HG03432 (cell line): ENCODE measurements around the gene SIGLEC12.

Experiments
- ATAC-seq: cut with Tn5 transposase; IDR thresholded peaks from one replicate; pipeline ENCODE4 v1.9.1; 2021; ENCODE audit warnings: mild to moderate bottlenecking, moderate library complexity; ENCODE audit not compliant: unreplicated experiment

Gene SIGLEC12

DNA sequence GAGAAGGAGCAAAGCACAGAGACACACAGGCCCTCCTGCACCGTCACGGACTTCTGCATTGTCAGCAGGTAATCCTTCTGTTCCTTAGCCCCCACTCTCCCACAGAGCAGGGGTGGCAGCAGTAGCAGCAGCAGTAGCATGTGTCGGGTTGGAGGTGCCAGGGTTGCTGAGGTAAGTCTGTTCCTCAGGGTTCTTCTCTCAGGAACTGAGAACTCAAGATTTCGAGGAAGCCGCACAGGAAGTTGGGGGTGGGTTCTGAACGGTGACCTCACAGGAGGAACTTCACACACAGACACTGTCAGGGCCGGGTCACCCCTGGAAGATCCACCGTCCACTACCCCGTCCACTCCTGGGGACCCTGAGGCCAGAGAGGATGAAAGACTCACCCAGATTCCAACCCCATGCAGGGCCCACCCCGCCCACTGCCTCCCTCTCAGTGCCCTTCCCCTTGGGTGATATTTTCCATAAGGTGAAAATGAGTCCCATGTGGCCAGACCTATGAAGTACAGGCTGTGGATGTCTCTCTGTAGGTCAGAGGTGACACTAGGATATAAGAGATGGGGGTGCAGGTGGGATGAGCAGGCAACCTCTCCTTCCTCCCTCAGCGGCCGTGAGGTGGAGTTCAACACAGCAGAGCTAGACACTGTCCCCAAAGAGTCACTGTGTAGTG, at the start of gene SIGLEC12:
Gene SIGLEC12 (minus strand): TSS at position 207 of the 670 bp plus-strand sequence. CDS start 67 bp downstream, at position 140.
- no peak for ATAC-seq

DNA sequence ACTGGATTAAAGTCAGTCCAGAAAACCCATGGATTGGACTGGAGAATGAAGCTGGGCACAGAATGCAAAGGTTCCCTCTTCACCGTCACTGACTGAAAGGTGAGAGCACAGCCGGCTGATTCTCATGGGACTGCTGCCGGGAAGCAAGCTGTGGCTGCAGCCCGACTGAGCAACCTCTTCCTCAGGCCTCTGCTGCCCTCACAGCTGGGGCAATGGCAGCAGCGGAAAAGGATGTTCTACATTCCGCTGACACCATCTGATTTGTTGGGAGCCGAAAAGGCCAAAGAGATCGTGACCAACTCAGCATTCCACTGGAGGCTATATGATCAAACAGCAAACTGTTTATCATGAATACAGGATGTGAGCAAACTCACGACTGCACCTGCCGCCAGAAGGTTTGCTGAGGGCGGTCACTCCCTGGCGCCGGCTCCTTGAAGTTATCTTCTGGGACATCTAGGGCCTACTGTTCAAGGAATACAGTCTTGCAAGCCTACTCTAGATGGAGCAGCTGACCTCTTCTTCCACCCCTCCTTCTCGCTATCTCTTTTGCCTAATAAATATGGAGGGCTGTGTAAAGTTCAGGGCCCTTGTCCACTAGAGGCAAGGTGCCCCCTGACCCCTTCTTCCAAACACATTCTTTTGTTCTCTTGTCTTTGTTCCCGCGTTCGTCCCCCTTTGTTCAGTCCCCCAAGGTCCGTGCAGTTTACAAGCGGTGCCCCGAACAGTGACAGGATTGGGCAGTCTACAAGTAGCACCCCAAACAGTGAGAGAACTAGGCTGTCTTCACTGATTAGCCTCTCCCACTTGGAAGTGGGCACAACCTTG, 49.5 kb upstream of the SIGLEC12 start:
- no peak for ATAC-seq

DNA sequence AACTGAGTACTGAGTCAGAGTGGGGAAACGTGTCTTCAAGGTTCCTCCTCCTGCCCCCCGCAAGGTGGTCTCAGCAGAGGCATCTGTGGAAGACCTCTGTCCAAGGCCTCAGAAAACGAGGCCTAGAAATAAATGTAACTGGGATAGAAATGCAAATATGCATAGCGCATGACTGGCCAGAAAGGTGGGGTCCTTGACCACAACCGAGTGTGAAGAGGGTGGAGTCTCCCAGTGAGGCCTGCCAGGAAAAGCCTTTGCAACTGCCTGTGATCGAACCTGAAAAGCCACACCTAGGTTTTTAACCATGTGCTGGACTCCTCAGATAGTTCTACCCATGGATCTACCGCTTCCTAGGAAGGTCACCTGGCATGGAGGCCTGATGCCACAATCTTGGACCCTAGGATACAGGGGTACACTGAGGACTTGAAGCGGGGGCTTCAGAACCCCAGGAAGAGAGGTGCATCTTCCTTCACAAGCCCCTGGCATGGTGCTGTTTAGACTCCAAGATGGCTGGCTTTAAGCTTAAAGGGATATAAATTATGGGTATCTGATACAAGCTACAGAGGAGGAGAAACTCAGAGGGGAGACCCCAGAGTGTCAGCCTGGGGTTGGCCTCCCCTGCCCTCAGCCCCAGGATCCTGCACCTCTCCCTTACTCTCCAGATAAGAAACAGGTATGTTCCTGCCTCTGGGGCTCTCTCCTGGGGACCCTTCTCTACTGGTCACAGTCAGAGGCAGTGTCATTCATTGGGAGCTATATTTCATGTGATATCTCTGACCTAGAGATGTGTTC, 48.1 kb upstream of the SIGLEC12 start:
- no peak for ATAC-seq

- no peak for ATAC-seq
These were observed 47.3 kb upstream of the SIGLEC12 start for GRCh38 chr19:51548891-51549305.

DNA sequence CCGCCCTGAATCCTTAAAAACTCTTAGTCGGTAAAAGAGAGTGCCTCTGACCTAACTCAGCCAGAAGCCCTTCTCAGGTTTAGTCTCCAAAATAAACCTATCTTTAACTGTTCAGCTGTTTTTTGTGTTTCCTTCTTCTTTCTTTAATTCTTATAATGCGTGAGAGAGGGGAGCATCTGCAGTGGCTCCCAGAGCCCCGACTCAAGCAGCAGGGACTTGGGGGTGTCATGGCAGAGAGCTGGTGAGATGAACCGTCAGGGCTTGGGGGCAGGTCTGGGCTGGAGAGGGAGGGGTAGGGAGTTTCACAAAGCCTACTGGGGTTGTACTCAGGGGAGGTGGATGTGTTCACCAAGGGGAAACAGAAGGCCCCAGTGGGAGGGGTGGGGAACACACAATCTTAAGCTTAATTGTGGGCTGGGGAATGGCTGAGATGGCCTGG, 46.6 kb upstream of the SIGLEC12 start:
- no peak for ATAC-seq

DNA sequence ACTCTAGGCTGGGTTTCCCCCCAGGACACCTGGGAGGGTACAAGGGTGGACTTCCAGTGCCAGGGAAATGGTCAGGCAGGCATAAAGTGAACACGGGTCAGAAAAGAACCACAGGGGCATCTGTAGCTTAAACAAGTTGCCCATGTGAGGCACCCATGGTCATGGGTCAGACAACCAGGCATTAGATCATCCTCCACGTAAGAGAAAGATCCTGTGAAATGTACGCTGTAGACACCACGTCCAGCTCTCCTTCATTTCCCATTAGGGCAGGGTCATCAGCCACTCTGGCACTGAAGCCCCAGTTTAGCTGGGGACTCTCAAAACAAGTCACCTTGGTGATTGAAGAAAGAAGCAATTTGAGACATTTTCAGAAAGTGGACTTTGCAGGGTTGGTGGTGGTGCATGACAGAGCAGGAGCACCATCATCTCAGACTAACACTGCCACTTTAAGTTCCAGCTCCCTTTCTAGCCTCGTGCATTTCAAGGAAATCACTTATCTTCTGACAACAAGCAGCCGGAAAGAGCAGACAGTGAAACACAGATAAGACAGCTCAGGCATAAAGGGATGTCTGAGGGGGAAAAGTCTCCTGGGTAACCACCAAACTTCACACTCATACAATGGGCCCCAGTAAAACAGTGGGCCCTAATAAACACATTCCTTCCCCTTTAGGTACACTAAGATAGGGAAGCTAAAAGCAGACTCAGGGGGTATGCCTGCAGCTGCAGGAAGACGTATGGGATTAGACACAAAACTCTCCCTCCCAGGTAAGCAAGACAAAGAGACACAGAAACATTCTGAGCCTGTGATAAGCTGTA, 46.0 kb upstream of the SIGLEC12 start:
- ATAC-seq: no peak

DNA sequence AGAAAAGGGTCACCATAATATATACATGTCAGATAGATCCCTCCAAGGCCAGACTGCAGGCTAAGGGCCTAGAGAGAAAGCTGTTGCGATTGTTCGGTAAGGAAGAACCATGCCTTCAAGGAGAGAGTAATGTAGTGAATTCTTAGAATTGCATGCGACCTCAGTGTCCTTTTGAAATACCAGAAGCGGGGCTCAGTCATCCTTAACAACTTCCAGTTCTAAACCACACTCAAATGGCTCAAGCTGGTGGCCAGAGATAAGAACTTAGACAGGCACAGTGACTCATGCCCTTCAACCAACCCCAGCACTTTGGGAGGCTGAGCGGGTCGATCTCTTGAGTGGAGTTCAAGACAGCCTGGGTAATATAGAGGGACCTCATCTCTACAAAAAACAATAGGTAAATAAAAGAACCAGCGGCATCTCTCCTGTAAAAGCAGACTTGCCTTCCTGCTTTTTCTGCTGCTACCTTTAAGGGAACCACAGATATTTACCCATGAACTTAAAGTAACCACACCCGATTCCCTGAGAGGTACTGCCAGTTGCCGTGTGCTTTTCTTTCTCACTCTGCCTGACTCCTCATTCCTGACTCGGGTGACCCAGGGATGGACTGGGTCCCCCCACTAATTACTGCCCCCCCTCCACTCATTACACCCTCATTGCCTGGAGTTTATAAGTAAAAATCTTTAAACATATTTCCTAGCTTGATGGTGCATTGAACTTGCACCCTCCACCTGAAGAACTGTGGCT, 45.2 kb upstream of the SIGLEC12 start:
- no peak for ATAC-seq

DNA sequence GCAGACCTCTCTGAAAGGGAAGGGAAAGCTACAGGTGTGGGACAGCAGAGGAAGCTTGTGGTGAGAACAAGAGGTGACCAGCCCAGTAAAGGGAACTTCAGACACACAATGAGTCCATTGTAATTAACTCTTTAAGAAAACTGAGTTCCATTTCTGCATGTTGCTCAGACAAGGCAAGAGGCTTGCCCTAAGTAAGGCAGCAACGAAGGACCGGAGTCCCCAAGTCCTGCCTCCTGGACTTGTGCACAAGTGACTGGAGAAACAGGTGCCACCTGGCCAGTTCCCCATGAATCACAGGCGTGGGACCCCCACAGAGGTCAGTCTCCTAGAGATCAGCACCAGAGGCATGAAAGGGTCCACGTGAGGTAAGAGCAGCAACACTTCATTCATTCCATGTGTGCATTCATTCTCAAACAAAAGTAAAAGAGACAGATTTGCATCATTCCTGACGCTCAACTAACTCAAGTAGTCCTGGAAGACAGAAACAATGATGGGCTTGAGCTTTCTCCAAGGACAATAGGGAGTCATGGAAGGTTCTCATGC, 44.6 kb upstream of the SIGLEC12 start:
- ATAC-seq: no peak

DNA sequence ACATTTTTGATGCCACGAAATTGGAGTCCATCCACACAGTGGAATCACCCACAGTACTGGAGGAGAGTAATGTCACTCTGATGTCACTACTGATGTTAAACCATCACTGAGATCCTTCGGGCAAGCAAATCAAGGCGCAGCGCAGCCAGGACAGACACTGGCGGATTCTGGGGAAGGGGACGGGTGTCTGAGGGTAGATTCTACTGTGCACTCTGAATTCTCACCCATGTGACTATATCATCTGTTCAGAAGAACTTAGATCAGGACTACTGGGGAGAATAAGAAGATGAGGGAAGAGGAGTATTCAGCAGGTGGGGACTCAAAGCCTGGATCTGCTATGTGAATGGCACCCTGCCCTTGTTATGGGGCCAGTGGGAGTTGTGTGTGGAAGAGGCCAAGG, 42.4 kb upstream of the SIGLEC12 start:
- no peak for ATAC-seq

DNA sequence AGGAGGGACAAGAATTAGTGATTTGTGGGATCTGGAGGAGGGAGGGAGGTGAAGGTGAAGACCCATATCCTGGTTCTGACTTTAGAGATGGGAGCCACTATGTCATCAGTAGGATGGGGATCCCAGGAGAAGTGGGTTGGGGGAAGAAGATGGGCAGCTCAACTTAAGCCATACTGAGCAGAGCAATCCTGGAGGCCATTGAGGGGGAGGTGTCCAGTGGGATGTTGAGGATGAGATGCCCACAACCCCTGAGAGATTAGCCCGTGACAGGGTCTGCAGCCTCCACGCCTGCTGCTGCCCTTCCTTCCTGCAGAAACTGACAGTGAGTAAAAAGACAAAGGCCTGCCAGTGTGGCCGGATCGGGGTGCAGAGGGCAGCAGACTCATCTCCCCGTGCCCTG, 41.1 kb upstream of the SIGLEC12 start:
- no peak for ATAC-seq

- ATAC-seq: no peak
These were observed 40.1 kb upstream of the SIGLEC12 start for GRCh38 chr19:51541458-51542357.

- ATAC-seq: no peak
These were observed 38.3 kb upstream of the SIGLEC12 start for GRCh38 chr19:51539821-51540366.

- ATAC-seq: no peak
These were observed 33.9 kb upstream of the SIGLEC12 start for GRCh38 chr19:51535535-51535934.

DNA sequence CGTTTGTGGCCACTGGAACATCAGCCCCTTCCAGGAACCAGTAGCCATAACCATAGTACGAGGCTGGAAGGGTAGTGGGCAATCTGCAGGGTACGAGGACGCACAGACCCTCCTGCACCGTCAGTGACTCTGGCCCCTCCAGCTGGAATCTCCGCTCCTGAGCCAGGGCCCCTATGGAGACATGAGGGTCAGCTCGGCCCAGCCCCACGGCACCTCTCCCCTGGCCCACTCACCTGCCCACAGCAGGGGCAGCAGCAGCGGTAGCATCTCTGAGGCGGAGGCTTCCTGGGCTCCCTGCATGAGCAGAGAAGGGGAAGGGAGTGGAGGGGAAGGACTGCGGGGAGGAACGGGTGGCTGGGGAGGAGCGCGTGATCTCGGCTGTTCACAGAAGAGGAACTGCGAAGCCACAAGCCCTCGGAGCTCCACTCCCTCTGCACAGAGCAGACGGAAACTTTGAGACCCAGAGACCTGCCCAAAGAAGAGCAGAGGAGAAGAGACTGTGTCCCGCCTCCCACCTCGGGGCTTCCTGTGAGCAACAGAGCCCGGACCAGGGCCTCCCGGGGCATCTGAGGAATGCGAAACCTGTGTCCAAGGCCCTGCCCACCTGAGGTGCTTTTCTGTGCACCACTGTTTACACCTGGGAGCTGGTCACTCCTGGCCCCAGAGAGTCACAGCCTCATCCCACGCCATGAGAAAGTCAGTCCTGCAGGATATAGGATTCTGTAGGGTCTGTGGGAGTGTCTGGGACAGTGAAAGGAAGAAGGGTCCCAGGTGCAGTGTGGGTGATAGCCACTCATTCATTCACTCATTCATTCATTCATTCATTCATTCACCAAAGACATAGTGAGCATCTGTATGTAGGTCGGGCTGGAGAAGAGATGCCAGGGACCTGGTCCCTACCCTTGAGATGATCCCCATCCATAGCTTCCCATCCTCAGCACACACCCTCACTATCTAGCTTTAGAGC, 30.0 kb upstream of the SIGLEC12 start, which contains the start of gene SIGLEC6:
Gene SIGLEC6 (minus strand): TSS at position 322 of the 967 bp plus-strand sequence. CDS start 22 bp downstream, at position 300.
- peak; percentile 54 for ATAC-seq

DNA sequence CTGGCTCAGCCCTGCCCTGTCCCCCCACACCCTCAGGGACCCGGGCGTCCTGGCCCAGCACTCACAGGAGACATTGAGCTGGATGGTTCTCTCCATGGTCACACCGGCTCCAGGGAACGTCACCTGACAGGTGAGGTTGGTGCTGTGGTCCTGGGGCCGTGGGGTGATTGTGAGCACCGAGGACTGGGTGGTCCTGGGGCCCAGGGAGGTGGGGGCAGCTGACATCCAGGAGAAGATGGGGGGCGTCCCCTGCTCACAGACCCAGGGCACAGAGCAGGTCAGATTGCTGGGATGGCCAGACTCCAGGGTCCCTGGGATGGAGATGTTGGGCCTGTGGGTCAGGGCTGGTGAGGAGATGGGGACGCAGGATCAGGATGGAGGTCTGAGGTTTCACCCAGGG, 29.0 kb upstream of the SIGLEC12 start:
- ATAC-seq: no peak

DNA sequence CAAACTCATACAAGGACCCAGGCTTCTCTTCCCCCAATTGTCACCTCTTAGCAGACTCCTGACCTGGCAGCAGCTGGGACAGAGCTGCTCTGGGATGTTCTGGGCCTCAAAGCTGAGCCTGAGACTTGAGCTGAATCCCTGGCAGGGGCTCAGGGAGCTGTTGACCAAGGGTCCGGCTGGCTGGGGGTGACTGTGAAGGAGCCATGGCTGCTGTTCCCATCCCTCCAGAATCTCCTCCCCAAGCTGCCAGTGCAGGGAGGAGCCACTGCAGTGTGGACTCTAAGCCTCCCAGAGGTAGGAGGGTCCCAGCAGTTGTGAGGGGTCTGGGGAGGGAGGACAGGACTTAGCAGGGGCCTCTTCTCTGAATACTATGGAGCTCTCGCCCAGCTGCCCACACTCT, 27.7 kb upstream of the SIGLEC12 start:
- no peak for ATAC-seq

GRCh38 chr19:51525651-51526050, 24.1 kb upstream of the SIGLEC12 start:
- no peak for ATAC-seq
